Gastrocnemius medialis (tissue), 4 donors: ENCODE results near the gene GABRG3. TPM values are rescaled to one million over a fixed set of nuclear protein-coding genes. Genes with fewer than 3 reads are reported as not detected.

Source experiments
- ATAC-seq, 2 donors: fragments of 150-250 bp; one replicate each; pipeline ENCODE4 v1.9.1; 2016
- DNase-seq, 2 donors: peaks; one replicate each; pipeline ENCODE4 v3.0.0-alpha.2; 2019
- H3K27ac ChIP-seq, 4 donors: fragments of 200-600 bp; sonication (generic); 1 replicate in 1 of 4; 2 replicates in 3 of 4; pipeline ENCODE4 v1.5.1; 2016 to 2018; ENCODE audit warnings: mild to moderate bottlenecking in 2 of 4, moderate library complexity in 1 of 4
- H3K27me3 ChIP-seq, 3 donors: fragments of 200-600 bp; sonication (generic) in 2 of 3; 1 replicate in 1 of 3; 2 replicates in 2 of 3; pipeline versions ENCODE4 v1.5.1 to v1.6.0; 2016 to 2019; ENCODE audit warnings: mild to moderate bottlenecking in 1 of 3, moderate library complexity in 1 of 3
- H3K36me3 ChIP-seq, 2 donors: fragments of 200-600 bp; sonication (generic) in 1 of 2; one replicate each; pipeline ENCODE4 v1.5.1; 2017 to 2018
- H3K4me1 ChIP-seq, 2 donors: fragments of 200-600 bp; sonication (generic) in 1 of 2; one replicate each; pipeline ENCODE4 v1.5.1; 2016 to 2017; ENCODE audit warnings: mild to moderate bottlenecking in 2 of 2
- H3K4me3 ChIP-seq, 4 donors: fragments of 200-600 bp; sonication (generic) in 3 of 4; 1 replicate in 1 of 4; 2 replicates in 3 of 4; pipeline ENCODE4 v1.5.1; 2016 to 2019; ENCODE audit warnings: mild to moderate bottlenecking in 2 of 4
- H3K9me3 ChIP-seq, 3 donors: fragments of 200-600 bp; sonication (generic) in 2 of 3; 1 replicate in 1 of 3; 2 replicates in 2 of 3; pipeline ENCODE4 v1.5.1; 2016 to 2019
- CTCF ChIP-seq, 5 experiments: fragments of 450-650 bp in 3 of 5; fragments of 200-600 bp in 2 of 5; sonication (generic) in 2 of 5; IDR thresholded peaks in 4 of 5; conservative IDR thresholded peaks in 1 of 5; 1 replicate in 4 of 5; 2 replicates in 1 of 5; pipeline ENCODE4 v1.5.1; 2016 to 2019; ENCODE audit warnings: antibody characterized with exemption in 5 of 5, mild to moderate bottlenecking in 3 of 5, moderate library complexity in 3 of 5
- POLR2A ChIP-seq, 2 donors: fragments of 450-650 bp; IDR thresholded peaks; one replicate each; pipeline ENCODE4 v1.6.1; 2017; ENCODE audit warnings: antibody characterized with exemption in 2 of 2, mild to moderate bottlenecking in 2 of 2, moderate library complexity in 2 of 2
- in situ Hi-C, 4 donors: fragments of 200-750 bp; cut with MboI; loops; one replicate each; pipeline versions ENCODE4 v1.15.0 to v1.8.0; 2017; ENCODE audit warnings: low sequenced_read_pairs in 4 of 4
- intact Hi-C: fragments of 100-400 bp; cut with DNase I; formaldehyde crosslinking; loops from one replicate; pipeline ENCODE4 v1.15.1; 2023; ENCODE audit warnings: low total_unique reads
- total RNA-seq, 4 donors: library from RNA; depleted of rRNA; stranded (reverse); fragments of >200 nt; gene quantifications; one replicate each; pipeline versions ENCODE4 v1.1.0 to v1.2.3, GENCODE V29; 2016

The GABRG3 gene
- total RNA-seq, 4 donors from 2014 or later = not detected

- in situ Hi-C loops = no loop called here
- H3K27me3 ChIP-seq = no peaks in the 10 kb centered on the region
- TF ChIP-seq CTCF (IDR thresholded peaks at IDR 0.05 in 4 of 5, conservative IDR thresholded peaks at IDR 0.05 in 1 of 5) = no peak
- TF ChIP-seq POLR2A (IDR thresholded peaks at IDR 0.05) = no peak
- no peaks in the 10 kb centered on the region for H3K36me3 ChIP-seq
- H3K4me3 ChIP-seq = no peak overlapping the region
- intact Hi-C loops = no loop called here
- H3K27ac ChIP-seq = no peak overlapping the region
- no peak for DNase-seq
- H3K9me3 ChIP-seq = no peaks in the 10 kb centered on the region
- H3K4me1 ChIP-seq = no peaks in the 10 kb centered on the region
- ATAC-seq = no peak
These were observed 261.9 kb downstream of the GABRG3 start for GRCh38 chr15:27232876-27233275.

GRCh38 chr15:27234593-27234992 is 263.6 kb downstream of the GABRG3 start:
- H3K27me3 ChIP-seq = no peaks in the 10 kb centered on the region
- no peak overlapping the region for H3K4me3 ChIP-seq
- ATAC-seq = no peak
- TF ChIP-seq CTCF (IDR thresholded peaks at IDR 0.05 in 4 of 5, conservative IDR thresholded peaks at IDR 0.05 in 1 of 5) (no peak), POLR2A (IDR thresholded peaks at IDR 0.05) (no peak)
- no peaks in the 10 kb centered on the region for H3K36me3 ChIP-seq
- intact Hi-C loops (no loop called here), in situ Hi-C loops (no loop called here)
- no peaks in the 10 kb centered on the region for H3K9me3 ChIP-seq
- DNase-seq = no peak
- no peak overlapping the region for H3K27ac ChIP-seq
- no peaks in the 10 kb centered on the region for H3K4me1 ChIP-seq

- H3K27ac ChIP-seq = no peak overlapping the region
- TF ChIP-seq CTCF (IDR thresholded peaks at IDR 0.05 in 4 of 5, conservative IDR thresholded peaks at IDR 0.05 in 1 of 5) = no peak
- no peak for TF ChIP-seq POLR2A (IDR thresholded peaks at IDR 0.05)
- no peaks in the 10 kb centered on the region for H3K36me3 ChIP-seq
- H3K27me3 ChIP-seq = no peaks in the 10 kb centered on the region
- in situ Hi-C loops (no loop called here), intact Hi-C loops (no loop called here)
- H3K9me3 ChIP-seq = no peaks in the 10 kb centered on the region
- DNase-seq = no peak
- ATAC-seq = no peak
- no peak overlapping the region for H3K4me3 ChIP-seq
- H3K4me1 ChIP-seq = no peaks in the 10 kb centered on the region
These were observed 264.2 kb downstream of the GABRG3 start for GRCh38 chr15:27235161-27235560.

- Histone ChIP-seq H3K4me3 (no peak overlapping the region), H3K27me3 (no peaks in the 10 kb centered on the region), H3K36me3 (no peaks in the 10 kb centered on the region), H3K4me1 (no peaks in the 10 kb centered on the region), H3K27ac (no peak overlapping the region), H3K9me3 (no peaks in the 10 kb centered on the region)
- TF ChIP-seq POLR2A (IDR thresholded peaks at IDR 0.05) = no peak
- TF ChIP-seq CTCF (IDR thresholded peaks at IDR 0.05 in 4 of 5, conservative IDR thresholded peaks at IDR 0.05 in 1 of 5) = no peak
- DNase-seq (no peak), ATAC-seq (no peak)
- intact Hi-C loops (no loop called here), in situ Hi-C loops (no loop called here)
These were observed 264.7 kb downstream of the GABRG3 start for GRCh38 chr15:27235681-27236080.

GRCh38 chr15:27237319-27237939 is 266.4 kb downstream of the GABRG3 start:
- TF ChIP-seq POLR2A (IDR thresholded peaks at IDR 0.05) (no peak), CTCF (IDR thresholded peaks at IDR 0.05 in 4 of 5, conservative IDR thresholded peaks at IDR 0.05 in 1 of 5) (no peak)
- ATAC-seq = no peak
- H3K9me3 ChIP-seq = no peaks in the 10 kb centered on the region

More at GRCh38 chr15:27237319-27237939, 266.4 kb downstream of the GABRG3 start:
- no peak overlapping the region for H3K27ac ChIP-seq
- DNase-seq = no peak
- intact Hi-C loops (no loop called here), in situ Hi-C loops (no loop called here)
- H3K36me3 ChIP-seq = no peaks in the 10 kb centered on the region
- H3K4me3 ChIP-seq = no peak overlapping the region
- no peaks in the 10 kb centered on the region for H3K27me3 ChIP-seq
- H3K4me1 ChIP-seq = no peaks in the 10 kb centered on the region
